Erythroblast (primary cell): ENCODE measurements around the gene CDK14.

Experiments used
- GATA1 ChIP-seq: IDR thresholded peaks from 2 replicates; pipeline ENCODE4 v1.6.1; 2011; ENCODE audit warnings: low read depth, mild to moderate bottlenecking, control low read depth, low read length, moderate library complexity
- POLR2A ChIP-seq: IDR thresholded peaks from 2 replicates; pipeline ENCODE4 v1.6.1; 2011; ENCODE audit warnings: mild to moderate bottlenecking, low read length

GRCh38 chr7:90631502-90631901 is 35.4 kb downstream of the CDK14 start:
- TF ChIP-seq POLR2A (no peak), GATA1 (no peak)
